Astrocyte (in vitro differentiated cells and primary cell): ENCODE results near the gene MATCAP1. TPM values are rescaled to one million over a fixed set of nuclear protein-coding genes. Genes with fewer than 3 reads are reported as not detected.

ENCODE experiments used
- DNase-seq: peaks from one replicate; pipeline ENCODE4 v3.0.0-alpha.2; 2010; ENCODE audit warnings: low read depth
- FAIRE-seq: peaks from 2 replicates; lab custom pipeline; 2011; peaks lifted over from hg19 to GRCh38; lab: Jason Lieb, UNC
- H2AFZ ChIP-seq: 2 replicates; pipeline ENCODE4 v1.6.0; 2012; ENCODE audit warnings: low read depth, low read length, inconsistent platforms
- H3K27ac ChIP-seq: 2 replicates; pipeline ENCODE4 v1.5.1; 2011; ENCODE audit warnings: low read depth, low read length, inconsistent platforms
- H3K27me3 ChIP-seq: 2 replicates; pipeline ENCODE4 v1.6.0; 2011; ENCODE audit warnings: low read length, inconsistent platforms; ENCODE audit not compliant: insufficient read depth
- H3K36me3 ChIP-seq: 2 replicates; pipeline ENCODE4 v1.5.1; 2011; ENCODE audit warnings: low read length, inconsistent platforms; ENCODE audit not compliant: insufficient read depth
- H3K4me1 ChIP-seq: 2 replicates; pipeline ENCODE4 v1.5.1; 2011; ENCODE audit warnings: low read length, inconsistent platforms; ENCODE audit not compliant: insufficient read depth
- H3K4me2 ChIP-seq: 2 replicates; pipeline ENCODE4 v1.6.0; 2012; ENCODE audit warnings: low read length, inconsistent platforms
- H3K4me3 ChIP-seq: 2 replicates; pipeline ENCODE4 v1.5.1; 2011; ENCODE audit warnings: low read depth, mild to moderate bottlenecking, low read length, inconsistent platforms; ENCODE audit not compliant: insufficient read depth
- H3K79me2 ChIP-seq: 2 replicates; pipeline ENCODE4 v1.6.0; 2012; ENCODE audit warnings: mild to moderate bottlenecking, low read length, inconsistent platforms; ENCODE audit not compliant: insufficient read depth
- H3K9ac ChIP-seq: 2 replicates; pipeline ENCODE4 v1.6.0; 2012; ENCODE audit warnings: mild to moderate bottlenecking, low read length, inconsistent platforms
- H3K9me3 ChIP-seq: 2 replicates; pipeline ENCODE4 v1.5.1; 2012; ENCODE audit warnings: low read depth, mild to moderate bottlenecking, low read length, inconsistent platforms; ENCODE audit not compliant: insufficient read depth
- H4K20me1 ChIP-seq: 2 replicates; pipeline ENCODE4 v1.6.0; 2012; ENCODE audit warnings: low read length, inconsistent platforms; ENCODE audit not compliant: insufficient read depth
- H3K27ac Mint-ChIP-seq: one replicate; pipeline ENCODE4 v1.8.0; 2021; ENCODE audit warnings: mild to moderate bottlenecking, mixed read lengths; ENCODE audit not compliant: unreplicated experiment
- H3K27me3 Mint-ChIP-seq: one replicate; pipeline ENCODE4 v1.8.0; 2021; ENCODE audit warnings: low read depth, mixed read lengths; ENCODE audit not compliant: unreplicated experiment
- H3K36me3 Mint-ChIP-seq: one replicate; pipeline ENCODE4 v1.8.0; 2021; ENCODE audit warnings: low read depth, mixed read lengths; ENCODE audit not compliant: unreplicated experiment
- H3K4me1 Mint-ChIP-seq: one replicate; pipeline ENCODE4 v1.8.0; 2021; ENCODE audit warnings: low read depth, mixed read lengths; ENCODE audit not compliant: unreplicated experiment
- H3K4me3 Mint-ChIP-seq: one replicate; pipeline ENCODE4 v1.8.0; 2021; ENCODE audit warnings: mild to moderate bottlenecking, moderate library complexity, mixed read lengths; ENCODE audit not compliant: unreplicated experiment
- H3K9me3 Mint-ChIP-seq: one replicate; pipeline ENCODE4 v1.8.0; 2021; ENCODE audit warnings: mild to moderate bottlenecking, mixed read lengths; ENCODE audit not compliant: unreplicated experiment
- EZH2 ChIP-seq: IDR thresholded peaks from 2 replicates; pipeline ENCODE4 v1.6.1; 2012; ENCODE audit warnings: mild to moderate bottlenecking, low read length, inconsistent platforms; ENCODE audit not compliant: insufficient read depth
- total RNA-seq: library from RNA; stranded (reverse); gene quantifications from 2 replicates; pipeline ENCODE4 v1.2.1, GENCODE V29; 2021
- TF ChIP-seq, protein P1 (sequence below): IDR thresholded peaks from 2 replicates; pipeline ENCODE4 v1.5.1; 2011; ENCODE audit warnings: low read depth, mild to moderate bottlenecking, inconsistent platforms, low read length, moderate library complexity; ENCODE audit not compliant: insufficient read depth

Gene MATCAP1
- total RNA-seq, 1 donor from 2014 or later: 26.1 TPM

DNA sequence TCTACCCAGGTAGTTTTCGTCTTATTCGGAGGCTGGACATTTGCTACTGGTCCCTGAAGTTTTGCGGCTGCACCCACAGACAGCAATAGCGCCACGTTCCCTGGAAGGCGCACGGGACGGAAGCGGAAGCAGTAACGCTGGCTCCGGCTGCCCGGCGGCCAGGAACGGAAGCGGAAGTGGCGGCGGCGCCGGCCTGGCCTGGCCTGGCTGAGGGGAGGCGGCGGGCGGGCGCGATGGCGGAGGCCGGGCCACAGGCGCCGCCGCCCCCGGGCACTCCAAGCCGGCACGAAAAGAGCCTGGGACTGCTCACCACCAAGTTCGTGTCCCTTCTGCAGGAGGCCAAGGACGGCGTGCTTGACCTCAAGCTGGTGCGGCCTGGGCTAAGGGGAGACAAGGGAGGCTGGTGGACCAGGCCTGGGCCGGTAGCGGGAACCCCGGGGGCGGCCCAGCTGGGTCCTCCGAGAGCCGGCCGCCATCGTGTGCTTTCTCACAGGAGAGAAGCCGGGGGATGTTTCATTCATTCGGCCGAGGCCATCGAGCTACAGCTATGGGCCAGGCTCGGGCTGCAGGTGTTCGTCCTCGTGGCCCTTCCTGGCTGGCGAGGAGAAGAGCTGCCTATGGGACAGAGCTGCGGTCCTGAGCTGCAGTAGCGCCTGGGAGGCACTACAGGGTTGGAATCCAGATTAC is 8.4 kb upstream of the MATCAP1 start, which contains the start of gene E2F4:
Gene E2F4, plus strand, starts transcription at position 161 of the 687 bp plus-strand sequence. Its CDS starts 73 bp downstream, at position 234.
- FAIRE-seq: no peak
- Mint-ChIP-seq H3K4me1 (peaks cover 17% of the 10 kb centered on the region), H3K27me3 (no peaks in the 10 kb centered on the region), H3K9me3 (no peaks in the 10 kb centered on the region), H3K27ac (peak within 1 kb of the TSS; percentile 66), H3K4me3 (peak within 1 kb of the TSS; percentile 93), H3K36me3 (peaks cover 22% of the 10 kb centered on the region)
- TF ChIP-seq, protein P1, sequence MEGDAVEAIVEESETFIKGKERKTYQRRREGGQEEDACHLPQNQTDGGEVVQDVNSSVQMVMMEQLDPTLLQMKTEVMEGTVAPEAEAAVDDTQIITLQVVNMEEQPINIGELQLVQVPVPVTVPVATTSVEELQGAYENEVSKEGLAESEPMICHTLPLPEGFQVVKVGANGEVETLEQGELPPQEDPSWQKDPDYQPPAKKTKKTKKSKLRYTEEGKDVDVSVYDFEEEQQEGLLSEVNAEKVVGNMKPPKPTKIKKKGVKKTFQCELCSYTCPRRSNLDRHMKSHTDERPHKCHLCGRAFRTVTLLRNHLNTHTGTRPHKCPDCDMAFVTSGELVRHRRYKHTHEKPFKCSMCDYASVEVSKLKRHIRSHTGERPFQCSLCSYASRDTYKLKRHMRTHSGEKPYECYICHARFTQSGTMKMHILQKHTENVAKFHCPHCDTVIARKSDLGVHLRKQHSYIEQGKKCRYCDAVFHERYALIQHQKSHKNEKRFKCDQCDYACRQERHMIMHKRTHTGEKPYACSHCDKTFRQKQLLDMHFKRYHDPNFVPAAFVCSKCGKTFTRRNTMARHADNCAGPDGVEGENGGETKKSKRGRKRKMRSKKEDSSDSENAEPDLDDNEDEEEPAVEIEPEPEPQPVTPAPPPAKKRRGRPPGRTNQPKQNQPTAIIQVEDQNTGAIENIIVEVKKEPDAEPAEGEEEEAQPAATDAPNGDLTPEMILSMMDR: no peak
- no peak for TF ChIP-seq EZH2
- Histone ChIP-seq H2AFZ (peak within 1 kb of the TSS; percentile 74), H3K4me1 (peaks cover 15% of the 10 kb centered on the region), H3K9me3 (no peaks in the 10 kb centered on the region), H4K20me1 (peaks cover 45% of the 10 kb centered on the region), H3K79me2 (peaks cover 40% of the 10 kb centered on the region), H3K4me3 (peak within 1 kb of the TSS; percentile 89), H3K9ac (peak within 1 kb of the TSS; percentile 93), H3K27me3 (no peaks in the 10 kb centered on the region), H3K27ac (peak within 1 kb of the TSS; percentile 53), H3K36me3 (peaks cover 30% of the 10 kb centered on the region), H3K4me2 (peak within 1 kb of the TSS; percentile 95)
- DNase-seq: peak; percentile 85

DNA sequence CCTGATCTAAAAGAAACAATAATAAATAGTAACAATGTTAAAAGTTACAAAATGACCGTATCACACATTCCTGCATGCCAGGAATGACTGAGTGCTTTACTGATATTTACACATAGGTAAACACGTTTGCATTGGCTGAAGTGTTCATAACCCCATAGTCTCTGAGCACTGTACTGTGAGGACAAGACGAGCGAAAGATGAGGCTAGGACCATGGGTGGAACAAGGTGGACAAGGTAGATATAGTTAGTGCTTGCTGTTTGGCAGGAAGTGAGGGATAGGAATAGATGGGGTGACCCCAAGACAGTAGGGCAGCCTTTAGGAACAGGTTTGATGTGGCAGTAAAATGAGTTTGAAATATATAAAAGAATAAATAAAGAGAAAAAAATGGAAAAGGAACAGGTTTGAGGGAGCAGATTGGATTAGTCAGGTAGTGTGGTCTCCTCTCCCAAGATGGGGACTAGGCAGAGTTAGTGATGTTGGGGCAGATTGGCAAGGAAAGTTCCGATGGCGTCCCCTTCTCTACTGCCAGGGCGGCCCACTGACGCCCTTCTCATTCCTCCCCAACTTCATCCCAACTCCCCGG is 7.7 kb upstream of the MATCAP1 start:
- H3K4me1 Mint-ChIP-seq: peaks cover 18% of the 10 kb centered on the region
- H3K4me1 ChIP-seq: peaks cover 15% of the 10 kb centered on the region
- no peaks in the 10 kb centered on the region for H3K9me3 Mint-ChIP-seq
- H3K9ac ChIP-seq: peak overlapping the region; percentile 93
- H4K20me1 ChIP-seq: peaks cover 40% of the 10 kb centered on the region
- peak overlapping the region; percentile 89 for H3K4me3 ChIP-seq
- DNase-seq (no peak), FAIRE-seq (no peak)
- TF ChIP-seq, protein P1: no peak
- H3K27ac Mint-ChIP-seq: peak overlapping the region; percentile 66
- H3K36me3 ChIP-seq: peaks cover 26% of the 10 kb centered on the region
- peaks cover 36% of the 10 kb centered on the region for H3K79me2 ChIP-seq
- no peaks in the 10 kb centered on the region for H3K27me3 ChIP-seq
- H3K4me2 ChIP-seq: peak overlapping the region; percentile 95
- H3K27me3 Mint-ChIP-seq: no peaks in the 10 kb centered on the region
- no peaks in the 10 kb centered on the region for H3K9me3 ChIP-seq
- H3K36me3 Mint-ChIP-seq: peaks cover 18% of the 10 kb centered on the region
- peak overlapping the region; percentile 93 for H3K4me3 Mint-ChIP-seq
- H3K27ac ChIP-seq: no peak overlapping the region
- H2AFZ ChIP-seq: peak overlapping the region; percentile 51
